Measurements from ENCODE around the gene TADA1. TPM values are rescaled to one million over a fixed set of nuclear protein-coding genes. Genes with fewer than 3 reads are reported as not detected.

Gene TADA1, protein sequence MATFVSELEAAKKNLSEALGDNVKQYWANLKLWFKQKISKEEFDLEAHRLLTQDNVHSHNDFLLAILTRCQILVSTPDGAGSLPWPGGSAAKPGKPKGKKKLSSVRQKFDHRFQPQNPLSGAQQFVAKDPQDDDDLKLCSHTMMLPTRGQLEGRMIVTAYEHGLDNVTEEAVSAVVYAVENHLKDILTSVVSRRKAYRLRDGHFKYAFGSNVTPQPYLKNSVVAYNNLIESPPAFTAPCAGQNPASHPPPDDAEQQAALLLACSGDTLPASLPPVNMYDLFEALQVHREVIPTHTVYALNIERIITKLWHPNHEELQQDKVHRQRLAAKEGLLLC
- total RNA-seq (2022; extraction: Qiagen RNA extraction; ENCODE audit: low read depth): 9.3 to 13.8 TPM (median 13.1 TPM) in 5 replicates

GRCh38 chr1:166875734-166876539 is at the start of gene TADA1:
TSS of gene TADA1 (minus strand) at chr1:166876264. CDS start at chr1:166876233, 31 bp downstream.

DNA sequence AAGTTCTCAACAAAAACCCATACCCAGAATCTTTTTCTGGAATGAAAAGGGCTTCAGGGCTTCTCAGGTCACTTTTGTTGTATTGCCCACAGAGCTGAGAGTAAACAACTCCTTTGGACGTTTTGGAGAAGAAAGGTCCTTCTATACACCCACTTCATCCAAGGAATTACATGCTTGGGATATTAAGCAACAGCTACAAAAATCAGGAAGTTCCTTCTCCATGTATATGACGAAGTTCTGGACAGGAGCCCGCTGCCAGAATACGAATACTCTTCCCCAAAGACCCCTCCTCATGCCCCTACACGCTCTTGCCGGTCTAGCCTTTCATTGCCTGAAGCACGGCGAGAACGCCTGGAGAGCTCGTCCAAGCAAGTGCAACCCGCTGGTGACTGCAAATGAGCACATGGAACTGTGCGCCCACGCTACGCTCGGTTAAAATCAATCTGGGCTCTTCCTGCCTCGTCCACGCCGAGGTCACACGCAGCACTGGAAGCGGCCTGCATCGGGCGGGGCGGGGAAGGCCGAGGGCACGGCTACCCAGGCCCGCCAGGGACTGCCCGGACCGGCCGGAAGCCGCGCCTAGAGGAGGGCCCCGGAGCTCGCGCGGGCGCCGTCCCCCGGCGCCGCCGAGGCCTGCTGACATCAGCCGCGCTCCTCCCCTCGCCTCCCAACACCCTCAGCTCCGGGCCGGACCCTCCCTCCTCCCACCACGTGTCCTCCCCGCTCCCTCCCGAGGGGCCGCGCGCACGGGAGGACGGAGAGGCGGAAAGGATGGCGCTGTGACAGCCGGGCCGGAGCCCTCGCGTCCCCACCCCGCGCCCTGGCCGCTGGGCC is 37.1 kb downstream of the TADA1 start, which contains the start of gene POGK:
Gene POGK, plus strand, starts transcription at position 710 of the 834 bp plus-strand sequence. CDS start 1,482 bp downstream, outside the sequence.

Other genes with a start within 250 kb of the TADA1 start
- gene POGK, start 36.8 kb downstream of the TADA1 start, total RNA-seq (2022; extraction: Qiagen RNA extraction; ENCODE audit: low read depth): 21.8 to 31.2 TPM (median 29.6 TPM) in 5 replicates
- gene ILDR2, start 99.3 kb upstream of the TADA1 start, total RNA-seq (2022; extraction: Qiagen RNA extraction; ENCODE audit: low read depth): 0.02 to 0.05 TPM in 2 of 5 replicates, not detected in the others
- gene MAEL, start 113.0 kb upstream of the TADA1 start, total RNA-seq (2022; extraction: Qiagen RNA extraction; ENCODE audit: low read depth): not detected in 5 replicates
- not detected in 5 replicates for gene GPA33, start 214.1 kb upstream of the TADA1 start, total RNA-seq (2022; extraction: Qiagen RNA extraction; ENCODE audit: low read depth)
- not detected in 5 replicates for gene STYXL2, start 217.8 kb upstream of the TADA1 start, total RNA-seq (2022; extraction: Qiagen RNA extraction; ENCODE audit: low read depth)

All from A549 treated with RU486 at 1 μM for 4 hours (cell line).